NT2/D1 (cell line): ENCODE measurements around the gene PEPD.

Source experiments
- SUZ12 ChIP-seq: IDR thresholded peaks from 2 replicates; pipeline ENCODE4 v1.6.1; 2011; ENCODE audit not compliant: insufficient read length, insufficient read depth; ENCODE audit errors: extremely low read depth
- YY1 ChIP-seq: IDR thresholded peaks from 2 replicates; pipeline ENCODE4 v1.6.1; 2011; ENCODE audit not compliant: insufficient read length, insufficient read depth
- ZNF274 ChIP-seq: IDR thresholded peaks from 2 replicates; pipeline ENCODE4 v1.6.1; 2011; ENCODE audit warnings: mild to moderate bottlenecking, low read depth, low read length

GRCh38 chr19:33403221-33403972 lies 118.2 kb downstream of the PEPD start:
- TF ChIP-seq YY1, result no peak
- no peak for TF ChIP-seq ZNF274
- TF ChIP-seq SUZ12, result no peak
